K562 (cell line): ENCODE measurements around the gene PRPF6. TPM values are rescaled to one million over a fixed set of nuclear protein-coding genes. Genes with fewer than 3 reads are reported as not detected.

Experiments used
- EGR1 ChIP-seq: fragments of 450-650 bp; conservative IDR thresholded peaks from 2 replicates; pipeline ENCODE4 v1.6.1; 2017; ENCODE audit warnings: mild to moderate bottlenecking
- HNRNPK ChIP-seq: fragments of 200-400 bp; formaldehyde crosslinking; IDR thresholded peaks from one replicate; pipeline ENCODE4 v1.6.1; 2018; ENCODE audit warnings: mild to moderate bottlenecking, low read depth, low read length; ENCODE audit not compliant: poor library complexity, severe bottlenecking
- LEF1 ChIP-seq: fragments of 450-650 bp; IDR thresholded peaks from 2 replicates; pipeline ENCODE4 v1.6.1; 2016; ENCODE audit warnings: mild to moderate bottlenecking
- MTF1 ChIP-seq: fragments of 250-450 bp; sonication (Bioruptor Pico); IDR thresholded peaks from 2 replicates; pipeline ENCODE4 v1.9.0; 2021; ENCODE audit warnings: moderate library complexity, mild to moderate bottlenecking, inconsistent platforms, borderline replicate concordance
- POLR2B ChIP-seq: fragments of 450-650 bp; IDR thresholded peaks from 2 replicates; pipeline ENCODE4 v1.6.1; 2018; ENCODE audit warnings: low read depth; ENCODE audit not compliant: partially characterized antibody
- PTRF ChIP-seq: fragments of 450-650 bp; IDR thresholded peaks from 2 replicates; pipeline ENCODE4 v1.6.1; 2016; ENCODE audit warnings: mild to moderate bottlenecking, missing genetic modification characterization, missing compliant biosample characterization
- RAD51 ChIP-seq: fragments of 450-650 bp; IDR thresholded peaks from 2 replicates; pipeline ENCODE4 v1.7.1; 2016; ENCODE audit warnings: low read depth, mild to moderate bottlenecking, borderline replicate concordance
- RBFOX2 ChIP-seq: fragments of 200-400 bp; formaldehyde crosslinking; IDR thresholded peaks from 2 replicates; pipeline ENCODE4 v1.6.1; 2017; ENCODE audit warnings: low read depth, mild to moderate bottlenecking, low read length, moderate library complexity
- TBP ChIP-seq: optimal IDR thresholded peaks from 2 replicates; pipeline ENCODE3; 2011; ENCODE audit warnings: low read depth, low read length, improper control_type of control experiment
- THRB ChIP-seq: fragments of 450-650 bp; formaldehyde crosslinking; conservative IDR thresholded peaks from 2 replicates; pipeline ENCODE4 v1.4.0; 2022; ENCODE audit warnings: mild to moderate bottlenecking, missing genetic modification characterization
- ZBTB5 ChIP-seq: fragments of 450-650 bp; IDR thresholded peaks from 2 replicates; pipeline ENCODE4 v1.6.1; 2017; ENCODE audit warnings: antibody characterized with exemption
- ZBTB7A ChIP-seq: IDR thresholded peaks from 2 replicates; pipeline ENCODE4 v1.6.1; 2011; ENCODE audit warnings: low read depth, mild to moderate bottlenecking, low read length, moderate library complexity, borderline replicate concordance; ENCODE audit not compliant: control insufficient read depth
- ZFP30 ChIP-seq: fragments of 250-450 bp; sonication (Bioruptor Pico); IDR thresholded peaks from 2 replicates; pipeline ENCODE4 v1.8.0; 2022; ENCODE audit warnings: moderate library complexity, mild to moderate bottlenecking, inconsistent platforms, borderline replicate concordance
- ZNF592 ChIP-seq: fragments of 450-650 bp; IDR thresholded peaks from 2 replicates; pipeline ENCODE4 v1.6.1; 2017; ENCODE audit warnings: antibody characterized with exemption, mild to moderate bottlenecking
- polyA plus RNA-seq, 8 experiments: library from polyadenylated mRNA; depleted of rRNA in 4 of 8; stranded (reverse) in 5 of 8; unstranded in 3 of 8; fragments of >200 nt; fragmentation: Nextera tagmentation in 2 of 8; fragmentation: Illumina TruSeq in 1 of 8; extraction: Ambion mirVana in 2 of 8; extraction: Trizol in 1 of 8; gene quantifications; 2 replicates each; pipeline versions ENCODE4 v1.2.1 to v1.2.3, GENCODE V29; 2011 to 2014; ENCODE audit warnings: inconsistent platforms in 1 of 8, missing spikeins in 1 of 8
- total RNA-seq, 7 experiments: library from RNA; depleted of rRNA in 6 of 7; stranded (reverse); fragments of >200 nt in 6 of 7; fragmentation: Illumina TruSeq in 2 of 7; extraction: Trizol in 2 of 7; gene quantifications; 2 replicates each; pipeline versions ENCODE4 v1.2.1 to v1.2.3, GENCODE V29; 2011 to 2021; ENCODE audit warnings: low replicate concordance in 1 of 7

The PRPF6 gene
- total and polyA plus RNA-seq, 9 of the 15 experiments (the other 6 are each of a cell fraction or from before 2014, with no cell fraction given) = 4.2 to 83.2 (median 59.9) TPM

- no peak for TF ChIP-seq MTF1 (CRISPR knock-in tag)
- TF ChIP-seq THRB = no peak
- no peak for TF ChIP-seq HNRNPK
- peak; percentile 29; the same call in 1 of the 2 replicates for TF ChIP-seq ZNF592
- TF ChIP-seq EGR1 = peak; percentile 41
- TF ChIP-seq ZBTB5 = no peak
- TF ChIP-seq RAD51 = no peak
- peak; percentile 44; the same call in 1 of the 2 replicates for TF ChIP-seq ZBTB7A
- TF ChIP-seq TBP = no peak
- TF ChIP-seq POLR2B = no peak
- TF ChIP-seq ZFP30 (CRISPR knock-in tag) = no peak
- peak; percentile 59 for TF ChIP-seq RBFOX2
- no peak for TF ChIP-seq PTRF (tag)
- TF ChIP-seq LEF1 = no peak
Measured at GRCh38 chr20:64048402-64049044, 67.6 kb downstream of the PRPF6 start (continued).
